GM19395 (cell line): Measurements from ENCODE around the gene DOP1B.
"Not testable (repeated sequence)": the region's sequence is repeated elsewhere in the genome, so short reads cannot be mapped to it uniquely, and the experiment has no call there.

ENCODE experiments used
- ATAC-seq: cut with Tn5 transposase; IDR thresholded peaks from one replicate; pipeline ENCODE4 v1.9.1; 2021; ENCODE audit warnings: mild to moderate bottlenecking, moderate library complexity; ENCODE audit not compliant: unreplicated experiment

The DOP1B gene, protein sequence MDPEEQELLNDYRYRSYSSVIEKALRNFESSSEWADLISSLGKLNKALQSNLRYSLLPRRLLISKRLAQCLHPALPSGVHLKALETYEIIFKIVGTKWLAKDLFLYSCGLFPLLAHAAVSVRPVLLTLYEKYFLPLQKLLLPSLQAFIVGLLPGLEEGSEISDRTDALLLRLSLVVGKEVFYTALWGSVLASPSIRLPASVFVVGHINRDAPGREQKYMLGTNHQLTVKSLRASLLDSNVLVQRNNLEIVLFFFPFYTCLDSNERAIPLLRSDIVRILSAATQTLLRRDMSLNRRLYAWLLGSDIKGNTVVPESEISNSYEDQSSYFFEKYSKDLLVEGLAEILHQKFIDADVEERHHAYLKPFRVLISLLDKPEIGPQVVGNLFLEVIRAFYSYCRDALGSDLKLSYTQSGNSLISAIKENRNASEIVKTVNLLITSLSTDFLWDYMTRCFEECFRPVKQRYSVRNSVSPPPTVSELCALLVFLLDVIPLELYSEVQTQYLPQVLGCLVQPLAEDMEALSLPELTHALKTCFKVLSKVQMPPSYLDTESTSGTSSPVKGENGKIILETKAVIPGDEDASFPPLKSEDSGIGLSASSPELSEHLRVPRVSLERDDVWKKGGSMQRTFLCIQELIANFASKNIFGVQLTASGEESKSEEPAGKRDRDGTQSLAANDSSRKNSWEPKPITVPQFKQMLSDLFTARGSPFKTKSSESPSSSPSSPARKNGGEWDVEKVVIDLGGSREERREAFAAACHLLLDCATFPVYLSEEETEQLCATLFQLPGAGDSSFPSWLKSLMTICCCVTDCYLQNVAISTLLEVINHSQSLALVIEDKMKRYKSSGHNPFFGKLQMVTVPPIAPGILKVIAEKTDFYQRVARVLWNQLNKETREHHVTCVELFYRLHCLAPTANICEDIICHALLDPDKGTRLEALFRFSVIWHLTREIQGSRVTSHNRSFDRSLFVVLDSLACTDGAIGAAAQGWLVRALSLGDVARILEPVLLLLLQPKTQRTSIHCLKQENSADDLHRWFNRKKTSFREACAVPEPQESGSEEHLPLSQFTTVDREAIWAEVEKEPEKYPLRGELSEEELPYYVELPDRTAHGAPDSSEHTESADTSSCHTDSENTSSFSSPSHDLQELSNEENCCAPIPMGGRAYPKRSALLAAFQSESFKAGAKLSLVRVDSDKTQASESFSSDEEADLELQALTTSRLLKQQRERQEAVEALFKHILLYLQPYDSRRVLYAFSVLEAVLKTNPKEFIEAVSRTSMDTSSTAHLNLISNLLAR (N-terminal part only)

DNA sequence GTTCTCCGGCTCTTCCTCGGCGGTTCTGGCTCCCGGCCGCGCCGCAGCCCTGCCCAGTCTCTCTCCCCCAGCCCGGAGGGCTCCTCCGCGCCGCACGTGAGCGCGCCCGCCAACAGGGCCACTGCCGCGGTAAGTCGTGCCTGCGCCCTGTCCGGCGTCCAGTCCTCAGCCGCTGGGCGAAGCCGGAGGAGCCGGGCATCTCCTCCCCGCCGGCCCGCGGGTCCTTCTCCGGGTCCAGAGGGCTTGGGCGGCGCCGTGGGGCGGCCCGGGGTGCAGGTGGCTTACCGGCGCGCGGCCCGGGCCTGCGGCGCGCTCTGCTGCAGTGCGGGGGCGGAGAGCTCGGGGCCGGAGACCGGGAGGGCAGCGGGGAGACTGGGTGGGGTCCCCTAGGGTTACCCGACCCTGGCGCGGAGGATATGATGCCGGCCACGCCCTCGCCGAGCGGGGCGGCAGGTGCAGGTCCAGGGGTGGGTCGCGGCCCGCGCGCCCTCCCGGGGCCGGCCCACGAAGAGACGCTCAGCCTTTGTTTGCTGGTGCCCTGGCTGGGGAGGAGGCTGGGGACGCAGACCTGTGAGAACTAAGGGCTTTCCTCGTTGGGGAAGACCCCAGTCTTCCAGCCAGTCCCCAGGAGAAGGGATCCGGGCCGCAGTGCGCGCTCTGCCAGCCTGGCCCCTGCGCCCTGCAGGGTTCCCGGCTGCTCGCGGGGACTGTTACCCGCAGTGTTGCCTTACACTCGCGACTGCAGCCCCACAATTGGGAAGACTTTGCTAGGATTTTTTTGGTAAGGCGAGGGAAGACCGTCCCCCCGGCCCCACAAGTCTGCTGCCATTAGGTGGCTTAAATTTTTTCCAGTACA is at the start of gene DOP1B:
TSS of gene DOP1B (plus strand) at position 10 of the 856 bp plus-strand sequence. CDS start 7,910 bp downstream, outside the sequence.
- ATAC-seq = peak; percentile 32

DNA sequence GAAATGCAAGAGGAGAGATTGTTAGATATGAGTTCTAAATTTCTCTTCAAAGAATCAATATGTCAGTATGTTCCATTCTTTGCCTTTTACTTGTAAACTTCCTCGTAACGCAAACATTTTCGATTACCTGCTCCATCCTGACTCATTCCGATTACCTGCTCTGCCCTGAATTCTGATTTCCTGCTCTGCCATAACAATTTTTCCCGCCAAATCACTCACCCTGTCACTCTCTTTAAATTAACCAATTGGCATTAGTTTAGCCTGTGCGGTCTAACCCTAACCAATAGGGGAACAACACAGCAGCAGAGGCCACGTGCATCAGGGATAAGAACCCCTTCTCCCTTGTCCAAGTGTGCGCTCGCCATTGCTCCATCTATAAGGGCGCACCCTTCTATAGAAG is 46.8 kb upstream of the DOP1B start:
- no peak for ATAC-seq

DNA sequence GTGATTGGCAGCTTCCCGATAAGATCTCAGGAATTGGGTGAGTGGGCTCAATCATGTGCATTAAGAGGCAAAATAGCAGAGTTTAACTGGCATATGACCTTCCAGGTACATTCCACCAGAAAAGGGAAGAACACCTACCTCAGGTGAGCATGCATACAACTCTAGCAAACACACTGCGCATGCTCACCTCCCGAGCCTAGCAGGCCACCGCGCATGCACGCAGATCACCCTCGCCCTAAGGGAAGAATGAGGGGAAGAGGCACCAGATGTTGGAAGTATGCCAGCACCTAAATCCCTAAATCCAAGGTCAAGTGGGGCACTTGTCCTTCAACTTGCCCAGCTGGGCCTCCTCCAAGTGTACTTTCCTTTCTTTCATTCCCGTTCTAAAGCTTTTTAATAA is 45.4 kb upstream of the DOP1B start:
- no peak for ATAC-seq

DNA sequence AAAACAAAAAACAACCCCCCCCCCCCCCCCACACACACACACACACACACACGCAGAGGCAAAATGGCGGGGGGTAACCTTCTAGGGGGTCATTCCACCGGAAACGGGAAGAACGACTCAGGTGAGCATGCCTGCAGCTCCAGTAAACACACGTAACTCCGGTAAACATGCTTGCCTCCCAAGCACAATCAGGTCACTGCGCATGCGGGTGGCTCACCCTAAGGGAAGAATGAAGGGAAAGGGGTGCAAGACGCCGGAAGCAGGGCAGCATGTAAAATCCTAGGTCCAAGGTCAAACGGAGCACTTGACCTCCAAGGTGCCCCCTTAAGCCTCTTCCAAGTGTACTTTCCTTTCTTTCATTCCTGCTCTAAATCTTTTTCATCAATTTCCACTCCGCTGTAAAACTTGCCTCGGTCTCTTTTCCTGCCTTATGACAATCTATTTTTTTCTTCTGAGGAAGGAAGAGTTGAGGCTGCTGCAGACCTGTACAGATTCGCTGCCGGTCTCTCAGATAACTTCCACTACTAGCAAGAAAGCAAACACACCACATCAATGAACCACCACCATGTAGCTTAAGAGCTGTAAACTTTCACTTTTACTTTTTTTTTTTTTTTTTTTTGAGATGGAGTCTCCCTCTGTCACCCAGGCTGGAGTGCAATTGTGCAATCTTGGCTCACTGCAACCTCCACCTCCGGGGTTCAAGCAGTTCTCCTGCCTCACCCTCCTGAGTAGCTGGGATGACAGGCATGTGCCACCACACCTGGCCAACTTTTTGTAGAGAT is 42.8 kb upstream of the DOP1B start:
- no peak for ATAC-seq

DNA sequence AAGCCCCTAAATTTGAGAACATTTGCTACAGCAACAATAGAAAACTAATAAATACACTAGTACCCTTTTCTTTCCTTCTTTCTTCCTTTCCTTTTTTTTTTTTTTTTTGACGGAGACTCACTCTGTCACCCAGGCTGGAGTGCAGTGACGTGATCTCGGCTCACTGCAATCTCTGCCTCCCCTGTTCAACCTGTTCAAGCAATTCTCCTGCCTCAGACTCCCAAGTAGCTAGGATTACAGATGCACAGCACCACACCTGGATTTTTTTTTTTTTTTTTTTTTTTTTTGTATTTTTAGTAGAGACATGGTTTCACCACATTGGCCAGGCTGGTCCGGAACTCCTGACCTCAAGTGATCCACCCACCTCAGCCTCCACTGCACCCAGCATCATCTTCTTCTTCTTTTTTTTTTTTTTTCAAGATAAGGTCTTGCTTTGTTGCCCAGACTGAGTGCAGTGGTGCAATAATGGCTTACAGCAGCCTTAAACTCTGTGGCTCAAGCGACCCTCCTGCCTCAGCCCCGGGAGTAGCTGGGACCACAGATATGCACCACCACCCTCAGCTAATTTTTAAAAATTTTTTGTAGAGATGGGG is 41.4 kb upstream of the DOP1B start:
- no peak for ATAC-seq

DNA sequence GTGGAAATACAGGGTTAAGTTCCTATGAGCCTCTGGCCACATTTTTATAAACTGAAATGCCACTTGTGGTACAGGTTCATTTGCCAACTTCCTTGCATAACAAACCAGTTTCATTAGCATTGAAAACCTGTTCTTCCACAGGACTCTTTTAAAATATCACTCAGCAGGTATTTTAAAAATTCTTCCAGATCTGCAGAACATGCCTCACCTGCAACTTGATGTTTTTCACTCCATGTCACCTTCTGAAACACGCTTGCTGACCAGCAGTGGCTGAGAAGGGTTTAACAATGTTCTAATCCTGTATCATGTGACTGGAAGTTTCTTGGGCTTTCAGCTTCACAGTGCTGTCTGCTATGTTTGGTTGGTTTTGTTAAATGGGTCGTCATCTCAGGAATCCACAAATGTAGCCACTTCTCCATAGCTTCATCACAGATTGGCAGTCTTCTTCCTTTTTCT is 39.3 kb upstream of the DOP1B start:
- no peak for ATAC-seq

DNA sequence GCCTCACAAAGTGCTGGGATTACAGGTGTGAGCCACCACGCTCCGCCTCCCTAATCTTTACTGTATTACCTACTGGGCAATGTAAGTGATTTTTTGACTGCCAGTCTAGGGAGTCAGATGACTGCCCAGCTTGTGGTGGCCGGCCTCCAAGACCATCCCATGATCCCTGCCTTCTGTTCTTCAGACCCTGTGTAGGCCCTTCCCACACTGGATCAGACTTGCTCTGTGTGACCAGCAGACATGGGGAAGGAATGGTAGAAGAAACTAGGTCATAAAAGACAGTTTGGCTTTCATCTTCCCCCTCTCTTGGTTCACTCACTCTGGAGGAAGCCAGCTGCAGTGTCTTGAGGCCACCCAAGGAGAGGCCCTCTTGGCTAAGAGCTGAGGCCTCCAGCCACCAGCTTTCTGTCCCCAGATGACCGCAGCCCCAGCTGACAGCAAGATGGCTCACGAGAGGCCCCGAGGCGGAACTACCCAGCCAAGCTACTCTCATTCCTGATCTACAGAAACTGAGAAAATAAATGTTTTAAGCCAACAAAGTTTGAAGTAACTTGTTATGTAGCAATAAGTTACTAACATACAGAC is 36.2 kb upstream of the DOP1B start:
- no peak for ATAC-seq

DNA sequence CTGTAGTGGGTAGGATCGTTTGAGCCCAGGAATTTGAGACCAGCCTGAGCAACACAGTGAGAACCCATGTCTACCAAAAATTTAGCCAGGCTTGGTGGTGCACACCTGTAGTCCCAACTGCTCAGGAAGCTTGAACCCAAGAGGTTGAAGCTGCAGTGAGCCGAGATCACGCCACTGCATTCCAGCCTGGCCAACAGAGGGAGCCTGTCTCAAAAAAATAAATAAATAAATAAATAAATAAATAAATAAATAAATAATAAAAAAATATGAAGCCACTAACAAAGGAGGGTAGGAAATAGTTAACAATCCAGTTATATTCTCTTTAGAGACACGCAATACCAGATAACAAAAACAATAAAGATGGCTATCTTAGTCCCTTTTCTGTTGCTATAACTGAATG is 33.6 kb upstream of the DOP1B start:
- ATAC-seq = no peak

DNA sequence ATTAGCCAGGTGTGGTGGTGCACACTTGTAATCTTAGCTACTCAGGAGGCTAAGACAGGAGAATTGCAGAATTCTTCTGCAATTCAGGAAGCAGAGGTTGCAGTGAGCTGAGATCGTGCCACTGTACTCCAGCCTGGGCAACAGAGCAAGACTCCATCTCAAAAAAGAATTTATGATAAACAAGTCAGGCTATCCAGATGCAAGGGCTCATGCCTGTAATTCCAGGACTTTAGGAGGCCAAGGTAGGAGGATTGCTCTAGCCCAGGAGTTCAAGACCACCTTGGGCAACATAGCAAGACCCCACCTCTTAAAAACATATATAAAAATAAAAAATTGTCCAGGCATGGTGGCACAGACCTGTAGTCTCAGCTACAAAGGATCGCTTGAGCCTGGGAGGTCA is 32.2 kb upstream of the DOP1B start:
- no peak for ATAC-seq

DNA sequence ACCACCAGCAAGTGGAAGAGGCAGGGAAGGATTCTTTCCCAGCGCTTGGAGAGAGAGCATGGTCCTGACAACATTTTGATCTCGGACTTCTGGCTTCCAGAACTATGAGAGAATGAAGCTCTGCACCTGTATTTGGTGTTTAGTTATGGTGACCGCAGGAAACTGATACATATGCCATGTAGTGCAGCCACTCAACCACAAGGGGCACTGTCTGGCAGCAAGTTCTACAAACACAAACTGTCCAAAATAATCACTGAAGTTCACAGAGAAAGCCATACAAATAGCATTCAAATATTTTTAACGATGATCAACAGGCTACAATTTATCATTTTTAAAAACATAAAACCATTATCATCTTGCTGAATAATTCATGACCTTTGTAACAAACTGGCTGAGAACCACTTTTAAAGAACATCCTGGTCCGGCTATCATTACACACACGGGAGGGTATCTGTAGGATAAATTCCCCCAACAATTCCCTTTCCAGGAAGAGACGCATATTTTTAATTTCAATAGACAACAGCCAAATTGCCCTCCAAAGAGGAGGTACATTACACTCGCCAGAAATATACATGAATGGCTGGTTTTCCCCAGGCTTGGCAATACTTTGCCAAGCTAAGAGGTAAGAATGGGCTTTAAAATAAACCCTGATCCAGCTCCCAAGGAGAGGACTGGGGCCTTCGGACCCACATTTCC is 31.0 kb upstream of the DOP1B start:
- ATAC-seq = no peak

DNA sequence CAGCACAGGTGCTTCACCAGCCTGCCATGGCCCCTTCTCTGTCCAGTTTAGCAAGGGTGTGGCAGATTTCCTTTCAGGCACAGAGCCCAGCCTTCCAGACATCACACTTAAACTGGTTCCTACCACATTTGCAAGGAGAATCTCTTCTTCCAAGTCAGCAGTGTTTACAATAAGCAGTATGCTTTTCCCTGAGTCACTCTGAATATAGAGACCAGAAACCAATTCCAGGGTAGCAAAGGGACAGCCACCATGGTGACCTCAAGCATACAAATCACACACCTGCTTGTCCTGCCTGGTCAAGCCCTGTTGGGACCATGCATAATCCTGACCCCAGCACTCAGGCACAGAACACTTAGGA is 30.4 kb upstream of the DOP1B start:
- ATAC-seq = no peak

DNA sequence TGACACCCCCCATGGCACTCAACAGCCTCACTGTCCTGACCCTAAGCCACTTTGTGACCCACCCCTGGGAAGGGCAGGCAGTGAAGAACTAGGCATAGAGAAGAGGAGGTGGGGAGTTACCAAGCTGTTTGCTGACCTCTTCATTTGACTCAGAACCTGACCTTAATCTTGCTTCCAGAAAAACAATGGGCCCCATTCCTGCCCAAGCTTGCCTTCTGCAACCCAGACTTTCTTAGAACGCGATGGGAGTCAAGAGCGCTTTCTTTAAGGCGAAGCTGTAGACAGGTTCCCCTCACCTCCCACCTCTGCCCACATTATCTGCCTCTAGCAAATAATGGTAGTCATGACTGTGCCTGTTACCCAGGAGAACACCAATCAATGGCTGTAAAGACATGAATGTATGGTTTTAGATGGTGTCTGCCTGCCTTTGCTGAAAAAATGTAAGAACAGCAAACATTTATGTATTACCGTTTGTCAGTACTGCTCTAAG is 30.0 kb upstream of the DOP1B start:
- ATAC-seq = no peak

DNA sequence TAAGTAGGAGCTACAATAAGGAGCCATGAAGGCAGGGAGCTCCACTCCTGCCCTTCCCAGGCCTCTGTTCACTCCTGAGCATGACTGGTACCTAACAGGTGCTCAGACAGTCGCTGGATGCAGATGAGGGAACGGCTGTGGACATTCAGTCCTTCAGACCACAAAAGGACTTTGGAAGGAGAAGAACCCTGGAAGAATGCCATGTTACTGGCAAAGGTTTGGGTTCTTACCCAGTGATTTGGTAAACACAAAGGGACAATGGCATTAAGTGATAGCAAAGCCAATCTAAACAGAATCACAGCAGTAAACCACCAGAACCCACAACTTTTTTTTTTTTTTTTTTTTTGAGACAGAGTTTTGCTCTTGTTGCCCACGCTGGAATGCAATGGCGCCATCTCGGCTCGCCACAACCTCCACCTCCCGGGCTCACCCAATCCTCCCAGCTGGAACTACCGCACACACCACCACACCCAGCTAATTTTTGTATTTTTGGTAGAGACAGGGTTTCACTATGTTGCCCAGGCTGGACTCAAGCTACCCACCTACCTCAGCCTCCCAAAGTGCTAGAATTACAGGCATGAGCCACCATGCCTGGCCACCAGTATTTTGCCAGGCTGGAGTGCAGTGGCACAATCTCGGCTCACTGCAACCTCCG is 29.2 kb upstream of the DOP1B start:
- no peak for ATAC-seq

DNA sequence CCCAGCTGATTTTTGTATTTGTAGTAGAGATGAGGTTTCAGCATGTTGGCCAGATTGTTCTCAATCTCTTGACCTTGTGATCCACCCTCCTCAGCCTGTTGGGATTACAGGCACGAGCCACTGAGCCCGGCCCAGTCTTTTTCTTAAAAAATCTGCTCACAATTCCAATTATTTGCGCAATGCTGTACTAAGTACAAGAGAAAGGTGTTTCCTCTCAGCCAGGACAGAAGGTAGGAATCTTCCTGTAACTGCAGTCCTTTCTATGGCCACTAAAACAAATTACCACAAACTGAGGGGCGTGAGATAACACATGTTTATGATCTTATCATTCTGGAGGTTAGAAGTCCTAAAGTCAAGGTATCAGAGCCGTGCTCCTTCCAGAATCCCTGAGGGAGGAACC is 28.6 kb upstream of the DOP1B start:
- no peak for ATAC-seq

DNA sequence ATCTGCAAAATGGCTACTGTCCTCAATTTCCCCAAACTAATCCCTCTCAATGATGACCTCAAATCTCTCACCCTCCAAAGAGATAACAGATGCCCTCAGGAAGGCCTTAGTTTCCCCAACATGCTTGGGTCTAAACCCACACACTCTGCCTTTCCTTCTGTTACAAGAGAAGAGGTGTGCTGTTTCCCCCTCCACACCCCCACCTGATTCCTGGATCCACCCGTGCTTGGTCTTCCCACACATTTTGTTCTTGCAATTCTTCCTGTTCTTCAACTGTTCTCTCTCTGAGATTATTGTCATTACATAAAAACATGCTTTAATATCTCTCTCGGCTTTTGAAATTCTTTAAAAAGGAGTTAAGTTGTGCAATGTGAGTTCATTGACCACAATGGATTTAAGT is 27.4 kb upstream of the DOP1B start:
- no peak for ATAC-seq

DNA sequence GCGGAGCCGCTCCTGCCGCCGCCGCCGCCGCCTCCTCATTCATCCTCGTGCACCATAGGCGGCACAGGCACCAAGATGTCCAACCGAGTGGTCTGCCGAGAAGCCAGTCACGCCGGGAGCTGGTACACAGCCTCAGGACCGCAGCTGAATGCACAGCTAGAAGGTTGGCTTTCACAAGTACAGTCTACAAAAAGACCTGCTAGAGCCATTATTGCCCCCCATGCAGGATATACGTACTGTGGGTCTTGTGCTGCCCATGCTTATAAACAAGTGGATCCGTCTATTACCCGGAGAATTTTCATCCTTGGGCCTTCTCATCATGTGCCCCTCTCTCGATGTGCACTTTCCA is 26.2 kb upstream of the DOP1B start:
- ATAC-seq = not testable (repeated sequence)

DNA sequence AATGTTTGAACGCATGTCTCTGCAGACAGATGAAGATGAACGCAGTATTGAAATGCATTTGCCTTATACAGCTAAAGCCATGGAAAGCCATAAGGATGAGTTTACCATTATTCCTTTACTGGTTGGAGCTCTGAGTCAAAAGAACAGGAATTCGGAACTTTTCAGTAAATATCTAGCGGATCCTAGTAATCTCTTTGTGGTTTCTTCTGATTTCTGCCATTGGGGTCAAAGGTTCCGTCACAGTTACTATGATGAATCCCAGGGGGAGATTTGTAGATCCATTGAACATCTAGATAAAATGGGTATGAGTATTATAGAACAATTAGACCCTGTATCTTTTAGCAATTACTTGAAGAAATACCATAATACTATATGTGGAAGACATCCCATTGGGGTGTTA is 25.8 kb upstream of the DOP1B start:
- ATAC-seq = not testable (repeated sequence)

DNA sequence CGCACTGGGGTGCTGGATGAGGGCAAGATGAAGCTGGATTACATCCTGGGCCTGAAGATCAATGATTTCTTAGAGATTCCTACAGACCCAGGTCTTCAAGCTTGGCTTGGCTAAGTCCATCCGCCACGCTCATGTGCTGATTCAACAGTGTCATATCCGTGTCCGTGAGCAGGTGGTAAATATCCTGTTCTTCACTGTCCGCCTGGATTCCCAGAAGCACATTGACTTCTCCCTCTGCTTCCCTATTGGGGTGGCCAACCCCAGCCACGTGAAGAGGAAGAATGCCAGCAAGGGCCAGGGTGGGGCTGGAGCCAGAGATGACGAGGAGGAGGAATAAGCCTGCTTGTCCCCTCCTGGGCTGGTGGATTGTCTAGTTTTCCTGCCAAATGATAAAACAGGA is 23.9 kb upstream of the DOP1B start:
- ATAC-seq = no peak
